Natural killer cell (primary cell): ENCODE measurements around the gene AGTR1. TPM values are rescaled to one million over a fixed set of nuclear protein-coding genes. Genes with fewer than 3 reads are reported as not detected.
"Not testable (repeated sequence)": the region's sequence is repeated elsewhere in the genome, so short reads cannot be mapped to it uniquely, and the experiment has no call there.

ENCODE experiments used
- ATAC-seq, 3 donors: fragments of 150-1000 bp in 2 of 3; fragments of 200-7000 bp in 1 of 3; cut with Tn5 transposase; 1 replicate in 1 of 3; 2 replicates in 2 of 3; pipeline ENCODE4 v1.10.0; 2021; ENCODE audit warnings: mild to moderate bottlenecking in 2 of 3, moderate library complexity in 2 of 3
- DNase-seq, 2 donors: peaks; one replicate each; pipeline versions ENCODE4 v3.0.0 to v3.0.0-alpha.2; 2013 to 2021; ENCODE audit warnings: mixed read lengths in 1 of 2
- H3K27ac ChIP-seq: one replicate; pipeline ENCODE4 v1.5.1; 2013; ENCODE audit warnings: mild to moderate bottlenecking, low read length
- H3K27me3 ChIP-seq: one replicate; pipeline ENCODE4 v1.6.1; 2013; ENCODE audit warnings: low read length; ENCODE audit not compliant: control insufficient read depth, insufficient read depth
- H3K36me3 ChIP-seq: one replicate; pipeline ENCODE4 v1.6.1; 2013; ENCODE audit warnings: low read length; ENCODE audit not compliant: control insufficient read depth, insufficient read depth
- H3K4me1 ChIP-seq: one replicate; pipeline ENCODE4 v1.6.1; 2013; ENCODE audit warnings: low read length; ENCODE audit not compliant: control insufficient read depth, insufficient read depth
- H3K4me3 ChIP-seq: one replicate; pipeline ENCODE4 v1.5.1; 2013; ENCODE audit warnings: low read length
- H3K9me3 ChIP-seq: one replicate; pipeline ENCODE4 v1.6.1; 2013; ENCODE audit warnings: low read length; ENCODE audit not compliant: control insufficient read depth, insufficient read depth
- H3K27ac Mint-ChIP-seq, 2 donors: one replicate each; pipeline ENCODE4 v1.8.0; 2022; ENCODE audit warnings: mild to moderate bottlenecking in 2 of 2, mixed read lengths in 2 of 2, moderate library complexity in 1 of 2
- H3K27me3 Mint-ChIP-seq, 2 donors: one replicate each; pipeline ENCODE4 v1.8.0; 2022; ENCODE audit warnings: low read depth in 2 of 2, mixed read lengths in 2 of 2
- H3K36me3 Mint-ChIP-seq: one replicate; pipeline ENCODE4 v1.8.0; 2022; ENCODE audit warnings: mixed read lengths
- H3K4me1 Mint-ChIP-seq, 2 donors: one replicate each; pipeline ENCODE4 v1.8.0; 2022; ENCODE audit warnings: mixed read lengths in 2 of 2
- H3K4me3 Mint-ChIP-seq: one replicate; pipeline ENCODE4 v1.8.0; 2022; ENCODE audit warnings: mild to moderate bottlenecking, moderate library complexity, mixed read lengths
- H3K9me3 Mint-ChIP-seq, 2 donors: one replicate each; pipeline ENCODE4 v1.8.0; 2022; ENCODE audit warnings: mixed read lengths in 2 of 2
- CTCF ChIP-seq: fragments of 200-600 bp; IDR thresholded peaks from one replicate; pipeline ENCODE4 v1.8.0; 2022; ENCODE audit warnings: antibody characterized with exemption
- WGBS: methylation state at CpG from one replicate; pipeline ENCODE4 v1.1.7; 2013; ENCODE audit warnings: missing lambda C conversion rate; ENCODE audit not compliant: insufficient coverage; 5-methylcytosine and 5-hydroxymethylcytosine counted together
- intact Hi-C: fragments of 100-400 bp; cut with micrococcal nuclease; formaldehyde crosslinking; loops from one replicate; pipeline ENCODE4 v1.14.2; 2022
- total RNA-seq, 4 donors: library from RNA; stranded (reverse); fragments of 120-200 nt in 1 of 4; gene quantifications; one replicate each; pipeline versions ENCODE4 v1.2.3 to v1.2.4, GENCODE V29; 2013 to 2022

The AGTR1 gene
- total RNA-seq, 3 donors from 2014 or later (not counting 1 experiment from before 2014, with no cell fraction given): not detected

- ATAC-seq (no peak), DNase-seq (no peak)
- Mint-ChIP-seq H3K27ac (no peak overlapping the region), H3K27me3 (no peaks in the 10 kb centered on the region), H3K36me3 (no peaks in the 10 kb centered on the region), H3K4me1 (no peaks in the 10 kb centered on the region), H3K9me3 (peaks cover 0 to 8% of the 10 kb centered on the region in 2 donors), H3K4me3 (no peak overlapping the region)
- WGBS: 0% methylated on average over 1 of the region's 2 CpGs
- Histone ChIP-seq H3K9me3 (no peaks in the 10 kb centered on the region), H3K27me3 (no peaks in the 10 kb centered on the region), H3K4me3 (no peak overlapping the region), H3K36me3 (no peaks in the 10 kb centered on the region), H3K4me1 (no peaks in the 10 kb centered on the region), H3K27ac (no peak overlapping the region)
- intact Hi-C loops: no loop called here
- no peak for TF ChIP-seq CTCF
Measured at GRCh38 chr3:148772361-148772760, 74.7 kb downstream of the AGTR1 start.

- no peak overlapping the region for H3K4me3 ChIP-seq
- no peaks in the 10 kb centered on the region for H3K4me1 ChIP-seq
- Mint-ChIP-seq H3K27me3 (no peaks in the 10 kb centered on the region), H3K4me1 (no peaks in the 10 kb centered on the region), H3K36me3 (no peaks in the 10 kb centered on the region), H3K9me3 (peaks cover 0 to 8% of the 10 kb centered on the region in 2 donors), H3K4me3 (no peak overlapping the region), H3K27ac (no peak overlapping the region)
- no peaks in the 10 kb centered on the region for H3K36me3 ChIP-seq
- DNase-seq (no peak), ATAC-seq (no peak)
- no peaks in the 10 kb centered on the region for H3K27me3 ChIP-seq
- no peak for TF ChIP-seq CTCF
- H3K27ac ChIP-seq: no peak overlapping the region
- intact Hi-C loops: no loop called here
- no peaks in the 10 kb centered on the region for H3K9me3 ChIP-seq
Measured at GRCh38 chr3:148772835-148773234, 75.1 kb downstream of the AGTR1 start.

GRCh38 chr3:148773805-148774204 lies 76.1 kb downstream of the AGTR1 start:
- WGBS: 80% methylated on average over 2 of the region's 2 CpGs
- no peak overlapping the region for H3K27ac Mint-ChIP-seq
- no peaks in the 10 kb centered on the region for H3K27me3 ChIP-seq
- intact Hi-C loops: no loop called here
- H3K27ac ChIP-seq: no peak overlapping the region
- H3K27me3 Mint-ChIP-seq: no peaks in the 10 kb centered on the region
- no peaks in the 10 kb centered on the region for H3K36me3 ChIP-seq
- DNase-seq: no peak
- H3K9me3 Mint-ChIP-seq: peaks cover 0 to 8% of the 10 kb centered on the region in 2 donors
- no peaks in the 10 kb centered on the region for H3K9me3 ChIP-seq
- H3K4me1 Mint-ChIP-seq: no peaks in the 10 kb centered on the region
- H3K4me1 ChIP-seq: no peaks in the 10 kb centered on the region
- no peak overlapping the region for H3K4me3 Mint-ChIP-seq
- TF ChIP-seq CTCF: no peak
- H3K36me3 Mint-ChIP-seq: no peaks in the 10 kb centered on the region
- ATAC-seq: no peak
- H3K4me3 ChIP-seq: no peak overlapping the region

GRCh38 chr3:148778926-148779325 lies 81.2 kb downstream of the AGTR1 start:
- Histone ChIP-seq H3K36me3 (no peaks in the 10 kb centered on the region), H3K4me1 (no peaks in the 10 kb centered on the region), H3K9me3 (no peaks in the 10 kb centered on the region), H3K27ac (no peak overlapping the region), H3K27me3 (no peaks in the 10 kb centered on the region), H3K4me3 (no peak overlapping the region)
- peaks cover 0 to 3% of the 10 kb centered on the region in 2 donors for H3K27me3 Mint-ChIP-seq
- no peak for ATAC-seq
- no peak for DNase-seq
- intact Hi-C loops: no loop called here
- WGBS: 96% methylated on average over 3 of the region's 3 CpGs
- no peak for TF ChIP-seq CTCF
- H3K36me3 Mint-ChIP-seq: no peaks in the 10 kb centered on the region
- no peaks in the 10 kb centered on the region for H3K4me1 Mint-ChIP-seq
- H3K9me3 Mint-ChIP-seq: peaks cover 3 to 11% of the 10 kb centered on the region in 2 donors
- H3K27ac Mint-ChIP-seq: no peak overlapping the region
- no peak overlapping the region for H3K4me3 Mint-ChIP-seq

- H3K27me3 Mint-ChIP-seq, DNase-seq, H3K36me3 Mint-ChIP-seq, H3K9me3 ChIP-seq, H3K4me3 ChIP-seq, H3K27ac Mint-ChIP-seq, H3K27me3 ChIP-seq, H3K9me3 Mint-ChIP-seq, H3K4me1 Mint-ChIP-seq, H3K4me3 Mint-ChIP-seq, intact Hi-C loops, H3K36me3 ChIP-seq, ATAC-seq, H3K27ac ChIP-seq, H3K4me1 ChIP-seq: not testable (repeated sequence)
- WGBS: 91% methylated on average over 6 of the region's 6 CpGs
Measured at GRCh38 chr3:148785026-148785425, 87.3 kb downstream of the AGTR1 start.

GRCh38 chr3:148786159-148786558 lies 88.5 kb downstream of the AGTR1 start:
- H3K36me3 Mint-ChIP-seq, H3K9me3 ChIP-seq, H3K27ac ChIP-seq, H3K36me3 ChIP-seq, H3K9me3 Mint-ChIP-seq, H3K27me3 Mint-ChIP-seq, H3K27ac Mint-ChIP-seq, H3K4me1 ChIP-seq, DNase-seq, intact Hi-C loops, H3K27me3 ChIP-seq, ATAC-seq, H3K4me3 Mint-ChIP-seq, H3K4me1 Mint-ChIP-seq, H3K4me3 ChIP-seq: not testable (repeated sequence)
- WGBS: 90% methylated on average over 9 of the region's 9 CpGs
